Body of pancreas (tissue), 4 donors: ENCODE measurements around the gene UGT1A5. TPM values are rescaled to one million over a fixed set of nuclear protein-coding genes. Genes with fewer than 3 reads are reported as not detected.
A peak's percentile ranks its signal among the peaks of the same experiment; 100 is the strongest.

Experiments used
- ATAC-seq: fragments of 150-250 bp; one replicate; pipeline ENCODE4 v1.9.1; 2016
- DNase-seq, 4 donors: peaks; one replicate each; pipeline ENCODE4 v3.0.0-alpha.2; 2019
- H3K27ac ChIP-seq, 4 donors: fragments of 200-600 bp; sonication (generic); 1 replicate in 3 of 4; 2 replicates in 1 of 4; pipeline versions ENCODE4 v1.5.1 to v1.6.1; 2016 to 2019; ENCODE audit warnings: mild to moderate bottlenecking in 1 of 4, mixed read lengths in 1 of 4, moderate library complexity in 1 of 4
- H3K27me3 ChIP-seq, 2 donors: fragments of 200-600 bp; sonication (generic); one replicate each; pipeline ENCODE4 v1.6.0; 2016; ENCODE audit warnings: mild to moderate bottlenecking in 1 of 2
- H3K36me3 ChIP-seq, 2 donors: fragments of 200-600 bp; sonication (generic); replicated peaks in 1 of 2; 2 replicates each; pipeline ENCODE4 v1.5.1; 2016; ENCODE audit warnings: low read depth in 2 of 2; ENCODE audit not compliant: insufficient read depth in 1 of 2
- H3K4me1 ChIP-seq: fragments of 200-600 bp; sonication (generic); one replicate; pipeline ENCODE4 v1.6.0; 2016
- H3K4me3 ChIP-seq, 2 donors: fragments of 200-600 bp; sonication (generic); 1 replicate in 1 of 2; 2 replicates in 1 of 2; pipeline ENCODE4 v1.5.1; 2016 to 2019
- H3K9me3 ChIP-seq, 3 donors: fragments of 200-600 bp; sonication (generic); 1 replicate in 2 of 3; 2 replicates in 1 of 3; pipeline ENCODE4 v1.5.1; 2016
- POLR2A ChIP-seq, 3 donors: fragments of 450-650 bp; IDR thresholded peaks; one replicate each; pipeline ENCODE4 v1.6.1; 2016; ENCODE audit warnings: antibody characterized with exemption in 3 of 3, mild to moderate bottlenecking in 2 of 3
- WGBS, 2 donors: methylation state at CpG; one replicate each; pipeline ENCODE4 v1.1.5; 2017; 5-methylcytosine and 5-hydroxymethylcytosine counted together
- intact Hi-C: fragments of 100-400 bp; cut with DNase I; formaldehyde crosslinking; loops from one replicate; pipeline ENCODE4 v1.15.1; 2023
- total RNA-seq, 2 donors: library from RNA; depleted of rRNA; stranded (reverse); fragments of >200 nt; gene quantifications; one replicate each; pipeline ENCODE4 v1.1.0, GENCODE V29; 2016
- TF ChIP-seq, protein P1 (sequence below), 7 experiments: fragments of 450-650 bp in 4 of 7; fragments of 200-600 bp in 3 of 7; sonication (generic) in 3 of 7; IDR thresholded peaks; one replicate each; pipeline ENCODE4 v1.5.1; 2016 to 2019; ENCODE audit warnings: antibody characterized with exemption in 7 of 7

UGT1A5 gene
- total RNA-seq, 2 donors from 2014 or later, result not detected

DNA sequence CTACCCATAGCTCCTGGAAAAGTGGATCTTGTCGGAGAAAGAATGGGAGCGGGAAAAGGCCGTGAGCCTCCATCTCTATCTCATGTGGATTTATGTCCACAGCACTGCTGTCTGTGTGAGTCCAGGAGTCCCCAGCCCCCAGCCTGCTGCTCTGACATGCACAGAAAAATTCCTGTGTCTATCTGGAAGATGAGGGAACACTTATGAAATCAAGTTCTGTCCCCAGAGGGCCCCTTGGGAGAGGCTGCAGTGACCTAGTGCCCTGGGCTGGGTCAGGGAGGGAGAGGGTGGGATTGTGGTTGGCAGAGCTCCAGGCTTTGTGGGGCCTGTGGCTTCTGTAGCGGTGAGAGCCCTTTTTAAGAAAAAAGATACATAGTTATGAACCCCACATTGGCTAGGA lies 104.1 kb downstream of the UGT1A5 start:
- TF ChIP-seq, protein P1, sequence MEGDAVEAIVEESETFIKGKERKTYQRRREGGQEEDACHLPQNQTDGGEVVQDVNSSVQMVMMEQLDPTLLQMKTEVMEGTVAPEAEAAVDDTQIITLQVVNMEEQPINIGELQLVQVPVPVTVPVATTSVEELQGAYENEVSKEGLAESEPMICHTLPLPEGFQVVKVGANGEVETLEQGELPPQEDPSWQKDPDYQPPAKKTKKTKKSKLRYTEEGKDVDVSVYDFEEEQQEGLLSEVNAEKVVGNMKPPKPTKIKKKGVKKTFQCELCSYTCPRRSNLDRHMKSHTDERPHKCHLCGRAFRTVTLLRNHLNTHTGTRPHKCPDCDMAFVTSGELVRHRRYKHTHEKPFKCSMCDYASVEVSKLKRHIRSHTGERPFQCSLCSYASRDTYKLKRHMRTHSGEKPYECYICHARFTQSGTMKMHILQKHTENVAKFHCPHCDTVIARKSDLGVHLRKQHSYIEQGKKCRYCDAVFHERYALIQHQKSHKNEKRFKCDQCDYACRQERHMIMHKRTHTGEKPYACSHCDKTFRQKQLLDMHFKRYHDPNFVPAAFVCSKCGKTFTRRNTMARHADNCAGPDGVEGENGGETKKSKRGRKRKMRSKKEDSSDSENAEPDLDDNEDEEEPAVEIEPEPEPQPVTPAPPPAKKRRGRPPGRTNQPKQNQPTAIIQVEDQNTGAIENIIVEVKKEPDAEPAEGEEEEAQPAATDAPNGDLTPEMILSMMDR (IDR thresholded peaks at IDR 0.05), result no peak
- no peak for TF ChIP-seq POLR2A (IDR thresholded peaks at IDR 0.05)
- ATAC-seq, result no peak
- H3K4me1 ChIP-seq, result no peaks in the 10 kb centered on the region
- H3K9me3 ChIP-seq, result no peaks in the 10 kb centered on the region
- intact Hi-C loops, result no loop called here
- H3K27me3 ChIP-seq, result no peaks in the 10 kb centered on the region
- no peak overlapping the region for H3K4me3 ChIP-seq
- no peak overlapping the region for H3K27ac ChIP-seq
- peak in 2 of 4 donors; percentile 2 for DNase-seq
- 87 to 88% methylated on average over 4 of the region's 4 CpGs for WGBS, 2 donors
- H3K36me3 ChIP-seq, result no peaks in the 10 kb centered on the region

DNA sequence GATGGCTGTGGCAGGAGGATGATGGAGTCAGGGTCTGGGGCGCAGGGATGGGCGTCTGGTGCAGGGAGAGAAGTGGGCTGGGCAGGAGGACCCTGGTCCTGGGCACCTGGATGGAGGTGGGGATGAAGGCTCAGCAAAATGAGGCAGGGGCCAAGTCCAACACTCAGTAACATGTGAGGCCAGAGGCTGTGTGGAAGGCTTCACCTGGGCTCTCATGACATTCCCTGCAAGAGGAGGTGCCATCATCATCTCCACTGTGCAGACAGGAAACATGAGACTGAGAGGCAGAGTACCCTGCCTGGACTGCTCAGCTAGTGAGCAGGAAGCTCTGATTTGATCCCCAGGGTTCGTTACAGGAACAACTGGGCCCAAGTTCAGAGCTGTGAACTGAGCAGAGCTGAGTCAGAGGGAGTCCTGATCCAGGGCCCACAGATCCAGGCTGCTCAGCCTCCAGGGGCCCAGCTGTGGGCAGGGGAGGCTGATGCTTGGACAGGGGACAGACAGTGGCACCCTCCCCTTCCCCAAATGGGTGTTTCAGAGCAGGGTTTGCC lies 104.7 kb downstream of the UGT1A5 start:
- no peaks in the 10 kb centered on the region for H3K9me3 ChIP-seq
- no peaks in the 10 kb centered on the region for H3K4me1 ChIP-seq
- intact Hi-C loops, result no loop called here
- H3K27ac ChIP-seq, result no peak overlapping the region
- H3K27me3 ChIP-seq, result no peaks in the 10 kb centered on the region
- 71 to 75% methylated on average over 3 of the region's 3 CpGs for WGBS, 2 donors
- H3K4me3 ChIP-seq, result no peak overlapping the region
- ATAC-seq (no peak), DNase-seq (peak in 1 of 4 donors; percentile 4)
- no peaks in the 10 kb centered on the region for H3K36me3 ChIP-seq
- TF ChIP-seq POLR2A (IDR thresholded peaks at IDR 0.05), result no peak

DNA sequence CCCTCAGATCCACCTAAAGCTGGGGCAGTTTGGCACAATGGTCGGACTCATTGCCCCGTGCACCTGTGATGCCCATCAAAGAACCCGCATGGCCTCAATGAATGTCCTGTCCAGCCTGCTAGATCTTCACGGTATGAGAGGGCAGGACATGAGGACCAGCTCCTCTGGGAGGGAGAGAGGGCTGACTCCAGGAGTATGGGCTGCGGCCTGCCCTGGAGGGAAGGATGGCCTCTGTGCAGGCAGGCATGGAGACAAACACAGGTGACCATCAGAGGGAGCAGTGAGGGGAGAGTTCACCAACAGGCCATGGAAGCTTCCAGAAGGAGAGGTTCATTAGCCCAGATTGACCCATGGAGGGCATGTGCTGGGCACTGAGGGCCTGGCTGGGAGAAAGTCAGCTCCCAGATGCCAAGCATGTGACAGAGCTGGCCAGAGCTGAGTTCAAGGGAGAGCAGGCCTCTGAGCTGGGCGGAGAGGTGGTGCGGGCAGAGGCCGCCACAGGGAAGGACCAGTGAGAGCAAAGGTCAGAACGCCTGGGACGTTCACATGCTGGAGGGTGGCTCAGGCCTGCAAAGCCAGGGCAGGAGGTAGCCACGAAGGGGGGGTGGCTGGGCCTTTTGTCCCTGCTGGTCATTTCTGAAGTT lies 105.4 kb downstream of the UGT1A5 start:
- Histone ChIP-seq H3K27me3 (no peaks in the 10 kb centered on the region), H3K36me3 (no peaks in the 10 kb centered on the region), H3K4me3 (no peak overlapping the region), H3K27ac (no peak overlapping the region), H3K9me3 (no peaks in the 10 kb centered on the region), H3K4me1 (no peaks in the 10 kb centered on the region)
- ATAC-seq, result no peak
- 78 to 95% methylated on average over 4 to 10 of the region's 11 CpGs for WGBS, 2 donors
- intact Hi-C loops, result no loop called here
- no peak for TF ChIP-seq POLR2A (IDR thresholded peaks at IDR 0.05)
- TF ChIP-seq, protein P1 (IDR thresholded peaks at IDR 0.05), result no peak
- peak in 2 of 4 donors; percentile 2 to 3 for DNase-seq

DNA sequence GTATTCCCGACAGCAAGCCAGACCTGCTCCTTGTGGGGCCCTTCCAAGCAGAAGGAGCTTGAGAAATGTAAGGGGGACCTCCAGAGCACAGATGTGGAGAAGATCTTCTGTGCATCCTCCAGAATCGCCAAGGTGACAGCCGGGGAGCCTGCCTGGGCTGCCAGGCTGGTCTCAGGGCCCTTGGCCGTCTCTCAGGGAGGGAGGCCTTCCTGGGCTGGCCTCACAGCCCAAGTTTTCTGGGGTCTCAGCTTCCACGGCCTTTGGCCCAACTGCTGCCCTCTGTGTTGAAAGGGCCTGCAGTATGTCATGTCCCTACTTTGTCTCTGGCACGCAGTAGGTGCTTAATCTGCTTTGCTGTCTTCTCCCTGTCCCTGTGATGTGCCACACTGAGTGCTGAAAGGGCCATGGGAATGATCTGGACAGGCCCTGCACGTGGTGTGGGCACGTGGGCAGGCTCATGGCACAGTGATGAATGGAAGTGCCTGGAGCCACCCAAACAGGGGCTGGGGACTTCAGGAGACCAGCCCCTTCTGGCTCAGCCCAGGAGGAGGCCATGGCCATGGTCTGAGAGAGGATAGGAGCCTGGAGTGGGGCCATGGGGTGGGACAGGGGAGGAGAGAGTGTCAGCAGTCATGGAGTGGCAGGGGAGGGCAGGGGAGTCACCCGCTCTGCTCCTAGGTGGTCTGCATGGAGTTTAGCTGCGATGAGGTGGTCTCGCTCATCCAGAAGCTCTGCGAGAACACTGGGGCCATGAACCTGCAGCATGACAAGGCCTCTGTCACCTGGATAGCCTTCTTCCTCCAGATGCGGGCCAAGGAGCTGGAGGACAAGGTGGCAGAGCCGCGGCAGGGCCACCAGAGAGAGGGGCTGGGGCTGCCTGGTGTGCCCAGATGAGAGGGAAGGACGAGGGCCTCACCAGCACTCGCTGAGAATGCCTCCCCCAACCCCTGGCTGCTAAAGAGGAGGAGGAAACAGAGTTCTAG lies 106.2 kb downstream of the UGT1A5 start:
- ATAC-seq (no peak), DNase-seq (peak in 1 of 4 donors; percentile 5)
- TF ChIP-seq, protein P1 (IDR thresholded peaks at IDR 0.05), result no peak
- TF ChIP-seq POLR2A (IDR thresholded peaks at IDR 0.05), result no peak
- Histone ChIP-seq H3K4me3 (no peak overlapping the region), H3K27me3 (no peaks in the 10 kb centered on the region), H3K27ac (no peak overlapping the region), H3K4me1 (no peaks in the 10 kb centered on the region), H3K36me3 (no peaks in the 10 kb centered on the region), H3K9me3 (no peaks in the 10 kb centered on the region)
- intact Hi-C loops, result no loop called here
- 62 to 66% methylated on average over 10 to 17 of the region's 17 CpGs for WGBS, 2 donors
